Measurements from ENCODE around the gene MYO3B.

GRCh38 chr2:170423919-170424318 is 246.0 kb downstream of the MYO3B start:
- no peak for TF ChIP-seq POLR2AphosphoS5 (IDR thresholded peaks at IDR 0.05; ENCODE audit: low read depth, low read length)
- TF ChIP-seq RCOR1 (IDR thresholded peaks at IDR 0.05; ENCODE audit: low read length) = no peak
- no peak for TF ChIP-seq RAD21 (IDR thresholded peaks at IDR 0.05; ENCODE audit: low read length)
- no peak for TF ChIP-seq TEAD4 (IDR thresholded peaks at IDR 0.05; ENCODE audit: borderline replicate concordance, insufficient read depth)
- no peak for TF ChIP-seq CTCF (IDR thresholded peaks at IDR 0.05)
- no peak for TF ChIP-seq RFX5 (IDR thresholded peaks at IDR 0.05; ENCODE audit: low read length)
- TF ChIP-seq MAX (IDR thresholded peaks at IDR 0.05; ENCODE audit: low read depth) = no peak
- no peak for TF ChIP-seq NFIC (IDR thresholded peaks at IDR 0.05; ENCODE audit: borderline replicate concordance)

Measured in SK-N-SH (cell line).